GM18870 (cell line): ENCODE results near the gene VAMP2.

Experiments used
- ATAC-seq: cut with Tn5 transposase; IDR thresholded peaks from one replicate; pipeline ENCODE4 v1.9.1; 2021; ENCODE audit warnings: moderate library complexity; ENCODE audit not compliant: unreplicated experiment

VAMP2 gene

GRCh38 chr17:8162233-8162996 lies at the start of gene VAMP2:
Gene VAMP2, minus strand, starts transcription at chr17:8162948. Its CDS starts 69 bp downstream, at chr17:8162879.
- no peak for ATAC-seq

GRCh38 chr17:8210761-8211458 lies 48.2 kb upstream of the VAMP2 start:
- no peak for ATAC-seq

GRCh38 chr17:8209907-8210760 lies 47.4 kb upstream of the VAMP2 start, which contains the start of gene AURKB:
Gene AURKB, minus strand, starts transcription at chr17:8210575. Its CDS starts 351 bp downstream, at chr17:8210224.
- peak; percentile 69 for ATAC-seq

GRCh38 chr17:8206536-8206935 lies 43.8 kb upstream of the VAMP2 start:
- no peak for ATAC-seq

GRCh38 chr17:8204761-8205555 lies 42.2 kb upstream of the VAMP2 start:
- no peak for ATAC-seq

GRCh38 chr17:8192070-8192815 lies 29.5 kb upstream of the VAMP2 start:
- no peak for ATAC-seq

DNA sequence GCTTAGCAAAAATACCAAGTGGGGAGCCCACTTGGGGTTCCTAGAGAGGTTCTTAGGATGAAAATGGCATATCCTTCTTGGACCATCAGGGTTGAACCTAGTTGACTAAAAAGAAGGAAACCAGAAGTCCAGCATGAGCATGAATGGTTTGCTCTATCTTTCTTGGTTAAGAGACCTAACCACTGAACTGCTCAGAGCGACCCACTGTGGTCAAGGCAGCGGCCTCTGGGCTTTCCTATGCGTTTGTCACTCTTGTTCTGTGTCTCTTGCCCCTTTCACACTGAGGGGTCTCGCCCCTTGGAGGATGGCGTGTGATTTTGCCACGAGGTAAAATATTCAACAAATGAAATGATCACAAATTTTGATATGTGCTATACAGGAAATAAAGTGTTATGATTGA lies 27.8 kb upstream of the VAMP2 start:
- ATAC-seq, result no peak

- peak; percentile 53 for ATAC-seq
Observed at GRCh38 chr17:8189711-8190477, 27.1 kb upstream of the VAMP2 start, which contains the start of gene BORCS6. Gene BORCS6, minus strand, starts transcription at chr17:8190180. Its CDS starts 40 bp downstream, at chr17:8190140.

- ATAC-seq, result no peak
Observed at GRCh38 chr17:8189041-8189710, 26.4 kb upstream of the VAMP2 start.

DNA sequence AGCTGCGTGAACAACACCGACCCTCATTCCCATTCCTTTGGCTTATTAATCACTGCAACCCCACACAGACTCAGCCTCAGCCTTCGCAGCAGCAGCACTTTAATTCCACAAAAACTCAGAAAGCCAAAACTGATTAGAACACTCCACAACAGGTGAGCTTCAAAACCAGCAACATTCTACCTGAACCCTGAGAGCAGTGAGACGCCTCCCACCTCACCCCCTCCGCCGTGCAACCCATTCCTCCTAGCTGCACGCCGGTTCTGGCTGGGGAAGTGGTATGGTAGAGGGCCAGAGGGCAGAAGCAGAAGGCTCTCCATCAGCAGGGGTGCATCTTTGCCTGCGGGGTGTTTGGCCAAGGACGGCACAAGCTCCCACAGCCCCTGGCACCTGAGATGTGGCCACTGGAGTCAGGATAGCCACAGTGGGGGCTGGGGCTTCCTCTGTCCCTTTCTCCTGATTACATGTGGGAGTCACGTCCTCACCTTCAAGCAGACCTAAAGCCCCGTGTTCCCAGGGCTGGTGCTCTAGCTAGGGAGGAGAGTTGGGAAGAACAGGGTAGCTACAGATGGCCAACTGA lies 25.6 kb upstream of the VAMP2 start:
- no peak for ATAC-seq

GRCh38 chr17:8187517-8188262 lies 24.9 kb upstream of the VAMP2 start:
- peak; percentile 23 for ATAC-seq

DNA sequence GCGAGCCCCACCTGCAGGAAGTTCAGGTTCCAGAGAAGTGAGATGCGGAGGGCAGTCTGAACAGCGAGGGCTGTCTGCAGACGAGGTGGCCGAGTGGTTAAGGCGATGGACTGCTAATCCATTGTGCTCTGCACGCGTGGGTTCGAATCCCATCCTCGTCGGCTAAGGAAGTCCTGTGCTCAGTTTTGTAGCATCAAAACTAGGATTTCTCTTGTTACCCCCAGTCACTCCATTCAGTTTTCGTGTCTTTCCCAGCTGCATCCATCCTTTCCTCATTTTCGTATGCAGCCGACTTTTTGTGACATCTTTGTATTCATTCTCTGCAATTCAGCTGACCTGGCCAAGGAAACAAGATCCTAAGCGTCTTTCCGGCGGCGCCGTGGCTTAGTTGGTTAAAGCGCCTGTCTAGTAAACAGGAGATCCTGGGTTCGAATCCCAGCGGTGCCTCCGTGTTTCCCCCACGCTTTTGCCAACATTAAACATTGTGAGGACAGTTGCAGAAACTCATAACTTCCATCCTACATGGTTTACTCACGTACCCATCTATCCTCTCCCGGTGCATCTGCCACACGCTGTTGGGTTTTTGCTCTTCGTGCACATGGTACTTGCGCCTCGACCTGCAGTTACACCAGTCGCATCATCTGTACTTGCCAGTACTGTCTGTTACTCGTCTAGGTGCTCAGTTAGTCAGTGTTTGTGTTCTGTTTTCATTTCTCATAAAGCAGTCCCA lies 24.2 kb upstream of the VAMP2 start:
- ATAC-seq, result peak; percentile 27

DNA sequence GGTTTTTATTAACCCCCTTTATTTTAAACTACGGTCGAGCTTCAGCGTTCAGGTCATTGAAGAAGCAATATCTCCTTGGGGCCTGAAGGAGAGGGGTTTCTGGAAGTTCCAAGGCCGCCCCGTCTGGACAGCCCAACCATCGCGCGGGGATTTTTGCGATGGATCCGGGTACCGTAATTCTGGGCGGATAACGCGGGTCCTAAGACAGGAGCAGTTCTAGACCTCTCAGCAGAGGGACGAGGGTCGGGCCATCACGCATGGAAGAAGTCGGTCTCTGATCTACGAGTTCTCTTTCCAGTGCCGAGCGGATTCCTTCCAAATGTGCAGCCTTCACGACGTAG lies 23.7 kb upstream of the VAMP2 start:
- no peak for ATAC-seq

- no peak for ATAC-seq
Observed at GRCh38 chr17:8185582-8186445, 23.1 kb upstream of the VAMP2 start.

DNA sequence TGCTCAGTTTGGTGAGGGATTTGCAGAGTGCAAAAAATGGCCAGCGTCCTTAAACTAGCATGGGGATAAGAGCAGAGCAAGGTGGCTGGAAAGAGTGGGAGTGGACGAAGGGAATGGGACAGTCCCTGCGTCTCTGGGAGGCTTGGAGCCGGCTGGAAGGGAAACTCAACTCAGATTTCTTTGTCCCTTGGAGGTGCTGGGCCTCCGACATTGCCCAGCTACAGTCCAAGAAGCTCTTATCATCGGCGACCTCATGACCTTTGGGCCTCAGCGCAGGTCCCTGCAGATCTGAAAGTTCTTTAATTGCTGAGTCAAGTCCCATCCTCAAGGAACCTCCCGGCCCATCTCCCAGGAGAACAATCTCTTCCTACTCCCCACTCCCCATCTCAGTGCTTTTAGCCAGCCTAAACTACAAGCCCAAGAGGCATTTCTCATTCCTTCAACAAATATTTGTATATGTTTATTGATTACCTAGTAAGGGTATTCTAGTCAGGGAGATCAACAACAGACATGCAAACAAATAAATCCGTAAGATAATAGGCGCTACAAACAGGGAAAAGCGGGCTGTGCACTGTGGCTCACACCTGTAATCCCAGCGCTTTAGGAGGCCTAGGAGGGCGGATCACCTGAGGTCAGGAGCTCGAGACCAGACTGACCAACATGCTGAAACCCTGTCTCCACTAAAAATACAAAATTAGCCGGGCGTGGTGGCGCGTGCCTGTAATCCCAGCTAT lies 14.4 kb upstream of the VAMP2 start:
- no peak for ATAC-seq
